HEK293T (cell line): ENCODE results near the gene ABLIM2.

Source experiments
- CTCF ChIA-PET: fragments of 350-600 bp; formaldehyde crosslinking; extraction: SDS; loops from one replicate; lab custom pipeline; 2021; ENCODE audit warnings: antibody characterized with exemption, inconsistent platforms; lab: Yijun Ruan, JAX
- POLR2A ChIA-PET: fragments of 350-600 bp; formaldehyde crosslinking; extraction: SDS; loops from one replicate; lab custom pipeline; 2020; ENCODE audit warnings: antibody characterized with exemption, inconsistent platforms; lab: Yijun Ruan, JAX
- DNase-seq: peaks from one replicate; pipeline ENCODE4 v3.0.0; 2012; ENCODE audit warnings: mixed read lengths; ENCODE audit errors: extremely low spot score
- ARNT ChIP-seq: fragments of 450-650 bp; IDR thresholded peaks from 2 replicates; pipeline ENCODE4 v1.6.1; 2017; ENCODE audit warnings: mild to moderate bottlenecking
- BHLHE40 ChIP-seq: fragments of 450-650 bp; IDR thresholded peaks from 2 replicates; pipeline ENCODE4 v1.6.1; 2016; ENCODE audit warnings: mild to moderate bottlenecking, moderate library complexity, borderline replicate concordance
- CTBP1 ChIP-seq: fragments of 450-650 bp; IDR thresholded peaks from 2 replicates; pipeline ENCODE4 v1.6.1; 2016; ENCODE audit warnings: borderline replicate concordance
- ELF4 ChIP-seq: fragments of 450-650 bp; IDR thresholded peaks from 2 replicates; pipeline ENCODE4 v1.6.1; 2017; ENCODE audit warnings: antibody characterized with exemption
- FOXA1 ChIP-seq: fragments of 450-650 bp; IDR thresholded peaks from 2 replicates; pipeline ENCODE4 v1.6.1; 2016; ENCODE audit warnings: mild to moderate bottlenecking
- FOXK2 ChIP-seq: fragments of 450-650 bp; IDR thresholded peaks from 2 replicates; pipeline ENCODE4 v1.6.1; 2016; ENCODE audit warnings: mild to moderate bottlenecking
- FOXM1 ChIP-seq: fragments of 450-650 bp; IDR thresholded peaks from 2 replicates; pipeline ENCODE4 v1.6.1; 2017; ENCODE audit warnings: mild to moderate bottlenecking, borderline replicate concordance
- HDGF ChIP-seq: fragments of 450-650 bp; IDR thresholded peaks from 2 replicates; pipeline ENCODE4 v1.6.1; 2017; ENCODE audit warnings: antibody characterized with exemption, borderline replicate concordance
- L3MBTL2 ChIP-seq: fragments of 450-650 bp; conservative IDR thresholded peaks from 2 replicates; pipeline ENCODE4 v1.6.1; 2016; ENCODE audit warnings: mild to moderate bottlenecking
- LEF1 ChIP-seq: fragments of 450-650 bp; IDR thresholded peaks from 2 replicates; pipeline ENCODE4 v1.6.1; 2017; ENCODE audit warnings: mild to moderate bottlenecking, borderline replicate concordance
- NFRKB ChIP-seq: fragments of 450-650 bp; IDR thresholded peaks from 2 replicates; pipeline ENCODE4 v1.6.1; 2016; ENCODE audit warnings: mild to moderate bottlenecking, moderate library complexity
- SP1 ChIP-seq: fragments of 450-650 bp; IDR thresholded peaks from 2 replicates; pipeline ENCODE4 v1.6.1; 2017
- SUZ12 ChIP-seq: fragments of 450-650 bp; IDR thresholded peaks from 2 replicates; pipeline ENCODE4 v1.6.1; 2016; ENCODE audit warnings: mild to moderate bottlenecking
- TARDBP ChIP-seq: fragments of 450-650 bp; IDR thresholded peaks from 2 replicates; pipeline ENCODE4 v1.6.1; 2016
- ZNF384 ChIP-seq: fragments of 450-650 bp; IDR thresholded peaks from 2 replicates; pipeline ENCODE4 v1.6.1; 2016
- TF ChIP-seq, protein P1 (sequence below): fragments of 450-650 bp; IDR thresholded peaks from 2 replicates; pipeline ENCODE4 v1.6.1; 2016

Gene ABLIM2

DNA sequence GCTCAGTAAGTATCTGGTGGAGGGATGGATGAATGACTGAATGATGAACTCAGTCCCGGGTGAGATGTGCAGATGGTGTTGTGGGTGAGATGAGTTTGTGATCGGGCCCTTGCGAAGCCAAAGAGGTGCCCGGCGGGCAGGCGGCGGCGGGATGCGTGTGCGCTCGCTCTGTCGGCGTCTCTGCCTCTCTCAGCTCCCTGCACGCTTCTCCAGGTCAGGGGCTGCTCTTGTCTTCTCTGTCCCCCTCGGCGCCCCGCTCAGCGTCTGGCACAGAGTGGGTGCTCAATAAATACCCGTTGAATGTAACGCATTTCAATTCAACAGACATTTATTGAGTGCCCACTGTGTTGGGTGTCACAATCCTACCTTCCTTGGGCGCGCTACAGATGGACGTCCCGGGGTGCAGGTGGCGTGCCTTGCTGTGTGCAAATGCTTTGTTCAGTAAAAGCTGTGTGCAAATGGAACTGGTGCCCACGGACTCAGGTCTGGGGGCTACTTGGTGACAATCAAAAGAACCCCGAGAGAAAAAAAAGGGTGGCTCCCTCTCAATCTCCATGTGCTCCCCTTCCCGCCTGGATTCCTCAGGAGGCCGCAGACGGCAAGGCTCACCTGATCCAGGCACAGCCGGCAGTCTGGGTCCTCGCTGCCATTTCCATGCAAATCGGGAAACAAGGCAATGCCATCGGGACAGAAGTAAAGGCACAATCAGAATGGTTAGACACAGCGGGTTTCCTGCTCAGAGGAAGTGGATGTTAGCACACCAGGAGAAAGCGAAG, 153.4 kb downstream of the ABLIM2 start:
- TF ChIP-seq ZNF384 (no peak), FOXM1 (no peak), HDGF (no peak), L3MBTL2 (no peak), LEF1 (no peak), ARNT (no peak)
- POLR2A ChIA-PET = no interaction called here

DNA sequence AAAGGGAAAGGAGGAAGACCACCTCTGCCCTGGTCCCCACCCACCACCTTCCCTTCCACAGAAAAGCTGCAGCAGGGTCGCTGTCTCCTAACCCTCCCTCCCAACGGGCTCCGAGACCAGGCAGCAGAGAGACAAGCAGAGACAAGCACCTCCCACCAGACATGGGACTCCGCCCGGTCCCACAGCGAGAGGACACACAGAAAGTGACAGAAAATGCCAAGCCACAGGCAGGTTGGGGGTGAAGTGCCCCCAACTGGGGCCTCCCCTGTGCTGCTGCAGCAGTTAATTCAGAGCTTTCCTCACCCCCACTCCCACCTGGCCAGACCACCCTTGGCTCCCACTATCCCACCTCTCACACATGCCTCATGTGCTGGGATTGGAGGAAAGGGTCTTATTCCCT, 154.5 kb downstream of the ABLIM2 start:
- ChIA-PET CTCF (no interaction called here), POLR2A (no interaction called here)
- TF ChIP-seq L3MBTL2 (no peak), TARDBP (no peak), LEF1 (no peak), ZNF384 (no peak), SP1 (no peak), ARNT (no peak)
- no peak for DNase-seq

More for the DNA sequence above, 153.4 kb downstream of the ABLIM2 start:
- CTCF ChIA-PET = no interaction called here
- no peak for DNase-seq

DNA sequence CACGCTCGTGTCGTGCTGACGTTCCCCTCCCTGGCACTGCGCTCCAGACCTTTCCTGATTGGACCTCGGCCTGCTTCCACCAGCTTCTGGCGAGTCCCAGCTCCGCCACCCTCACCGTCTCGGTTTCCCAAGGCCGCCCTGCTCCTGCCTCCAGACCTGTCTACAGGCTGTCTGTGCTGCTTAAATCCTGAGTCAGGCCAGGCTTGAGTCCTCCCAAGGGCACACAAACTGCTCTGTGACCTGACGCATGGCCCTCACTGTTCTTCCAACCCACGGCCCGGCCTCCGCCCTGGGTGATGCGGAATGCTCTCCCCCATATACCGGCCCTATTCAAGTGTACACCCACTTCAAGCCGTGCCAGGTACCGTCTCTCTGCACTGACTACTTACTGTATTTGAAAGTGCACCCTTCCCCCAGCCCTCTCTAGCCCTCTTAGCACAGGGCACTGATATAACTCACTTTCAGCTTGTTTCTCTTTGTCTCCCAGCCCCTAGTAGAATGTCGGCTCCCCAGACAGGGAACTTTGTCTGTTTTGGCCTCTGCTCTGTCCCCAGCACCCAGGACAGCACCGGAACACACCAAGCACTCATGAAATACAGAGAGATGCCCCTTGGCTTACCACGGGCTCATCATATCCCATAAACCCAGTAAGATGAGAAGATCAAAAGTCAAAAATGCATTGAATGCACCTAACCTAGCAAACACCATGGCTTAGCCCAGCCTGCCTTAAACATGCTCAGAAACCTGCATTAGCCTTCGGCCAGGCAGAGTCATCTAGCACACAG, 155.9 kb downstream of the ABLIM2 start:
- TF ChIP-seq L3MBTL2 = no peak
- TF ChIP-seq, protein P1, sequence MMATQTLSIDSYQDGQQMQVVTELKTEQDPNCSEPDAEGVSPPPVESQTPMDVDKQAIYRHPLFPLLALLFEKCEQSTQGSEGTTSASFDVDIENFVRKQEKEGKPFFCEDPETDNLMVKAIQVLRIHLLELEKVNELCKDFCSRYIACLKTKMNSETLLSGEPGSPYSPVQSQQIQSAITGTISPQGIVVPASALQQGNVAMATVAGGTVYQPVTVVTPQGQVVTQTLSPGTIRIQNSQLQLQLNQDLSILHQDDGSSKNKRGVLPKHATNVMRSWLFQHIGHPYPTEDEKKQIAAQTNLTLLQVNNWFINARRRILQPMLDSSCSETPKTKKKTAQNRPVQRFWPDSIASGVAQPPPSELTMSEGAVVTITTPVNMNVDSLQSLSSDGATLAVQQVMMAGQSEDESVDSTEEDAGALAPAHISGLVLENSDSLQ = no peak
- no peak for TF ChIP-seq BHLHE40
- TF ChIP-seq FOXA1 = no peak
- TF ChIP-seq FOXK2 = no peak
- no peak for TF ChIP-seq SUZ12
- no peak for TF ChIP-seq HDGF
- TF ChIP-seq ELF4 = no peak
- TF ChIP-seq ZNF384 = no peak
- no peak for TF ChIP-seq SP1
- no peak for TF ChIP-seq LEF1
- no peak for TF ChIP-seq NFRKB
- TF ChIP-seq CTBP1 = no peak
- no peak for TF ChIP-seq TARDBP
- POLR2A ChIA-PET = no interaction called here
- no peak for DNase-seq
- CTCF ChIA-PET = no interaction called here

DNA sequence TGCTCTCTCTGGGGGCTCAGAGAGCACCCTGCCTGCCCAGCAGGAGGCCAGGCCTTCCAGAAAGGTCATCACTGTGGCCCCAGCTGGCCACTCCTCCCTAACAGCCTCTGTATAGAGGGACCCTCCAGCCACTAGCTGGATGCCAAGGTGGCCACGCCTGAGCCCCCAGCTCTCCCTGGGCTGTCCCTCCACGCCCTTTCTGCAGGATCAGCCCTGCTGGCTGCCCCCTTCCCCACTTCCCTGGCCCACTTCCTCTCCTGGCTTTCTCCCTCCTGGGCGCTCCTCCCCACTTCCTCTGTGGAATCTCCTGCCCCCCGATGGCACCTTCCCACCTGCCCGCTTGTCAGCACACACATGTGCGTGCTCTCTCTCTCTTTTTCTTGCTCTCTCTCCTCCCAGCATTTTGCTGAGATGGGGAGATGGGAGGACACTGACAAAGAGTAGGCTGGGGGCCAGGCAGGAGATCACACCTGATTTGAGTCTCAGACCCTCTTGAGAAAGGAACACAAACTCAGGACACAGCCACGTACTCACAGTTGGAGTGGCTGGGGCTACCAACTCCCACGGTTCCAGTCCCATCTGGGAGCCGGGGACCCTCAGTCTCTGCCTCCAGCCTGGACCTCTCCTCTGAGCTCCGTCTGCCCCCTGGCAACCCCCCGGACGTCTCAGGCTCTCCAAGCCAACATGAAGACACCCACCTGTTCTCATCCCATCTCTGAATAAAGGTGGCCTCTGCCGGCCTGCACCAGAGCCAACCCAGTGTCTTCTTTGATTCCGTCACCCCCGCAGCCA, 156.9 kb downstream of the ABLIM2 start:
- POLR2A ChIA-PET = no interaction called here
- CTCF ChIA-PET = no interaction called here
- TF ChIP-seq L3MBTL2 (no peak), TARDBP (no peak), SUZ12 (no peak), HDGF (no peak), ZNF384 (no peak), SP1 (no peak), BHLHE40 (no peak)
- no peak for DNase-seq

DNA sequence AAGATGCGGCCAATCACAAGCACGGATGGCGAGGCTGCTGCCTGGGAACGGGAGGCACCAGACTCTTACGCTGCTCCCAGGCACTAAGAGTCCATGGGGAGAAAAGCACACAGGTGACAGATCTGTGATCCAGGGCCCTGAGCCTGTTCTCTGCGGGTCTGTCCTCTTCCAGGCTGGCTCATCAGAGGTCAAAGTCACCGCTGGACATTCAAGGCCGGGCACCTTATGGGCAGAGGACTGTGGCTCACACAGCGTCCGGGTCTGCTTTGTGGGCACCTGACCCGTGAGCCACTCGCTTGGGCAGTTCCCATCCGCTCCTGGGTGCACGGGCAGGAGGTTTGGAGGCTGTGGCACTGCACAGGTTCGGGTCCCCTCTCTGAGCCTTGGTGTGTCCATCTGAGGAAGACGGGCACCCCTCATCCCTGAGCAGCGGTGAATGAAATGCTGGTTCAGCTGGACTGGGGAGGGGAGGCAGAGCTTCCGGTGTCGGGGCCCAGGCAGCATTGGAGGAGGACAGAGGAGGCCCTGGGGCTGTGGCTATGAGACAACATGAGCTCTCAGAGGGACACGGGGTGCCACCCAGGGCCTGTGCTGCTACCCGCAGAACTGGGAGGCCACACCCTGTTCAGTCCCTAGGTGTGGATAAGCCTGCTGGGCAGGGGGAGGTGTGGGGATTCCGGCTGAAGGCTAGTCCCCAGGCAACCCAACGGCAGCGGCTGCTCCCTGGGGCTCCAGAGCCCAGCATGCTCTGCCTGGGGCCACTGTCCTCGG, 157.7 kb downstream of the ABLIM2 start:
- CTCF ChIA-PET = no interaction called here

More for the DNA sequence above, 157.7 kb downstream of the ABLIM2 start:
- no peak for DNase-seq
- TF ChIP-seq FOXK2 (no peak), NFRKB (no peak), SUZ12 (no peak), ARNT (no peak), ELF4 (no peak), SP1 (no peak), CTBP1 (no peak), LEF1 (no peak), FOXA1 (no peak), TARDBP (no peak), ZNF384 (no peak), L3MBTL2 (no peak), HDGF (no peak), FOXM1 (no peak), BHLHE40 (no peak)
- TF ChIP-seq, protein P1 = no peak
- POLR2A ChIA-PET = no interaction called here
